ENCODE data around the gene ODR4. TPM values are rescaled to one million over a fixed set of nuclear protein-coding genes. Genes with fewer than 3 reads are reported as not detected.

ODR4 gene
- 19.3 TPM for total RNA-seq (ENCODE audit: unreplicated experiment)
- long read RNA-seq, transcript ODR4-201 (14 exons, 3,792 nt) = major isoform, 5 of 17 reads
- long read RNA-seq, partial matches to known transcripts = 2 of 17 reads
- long read RNA-seq, other reads (novel, unspliced or antisense) = 9 of 17 reads

DNA sequence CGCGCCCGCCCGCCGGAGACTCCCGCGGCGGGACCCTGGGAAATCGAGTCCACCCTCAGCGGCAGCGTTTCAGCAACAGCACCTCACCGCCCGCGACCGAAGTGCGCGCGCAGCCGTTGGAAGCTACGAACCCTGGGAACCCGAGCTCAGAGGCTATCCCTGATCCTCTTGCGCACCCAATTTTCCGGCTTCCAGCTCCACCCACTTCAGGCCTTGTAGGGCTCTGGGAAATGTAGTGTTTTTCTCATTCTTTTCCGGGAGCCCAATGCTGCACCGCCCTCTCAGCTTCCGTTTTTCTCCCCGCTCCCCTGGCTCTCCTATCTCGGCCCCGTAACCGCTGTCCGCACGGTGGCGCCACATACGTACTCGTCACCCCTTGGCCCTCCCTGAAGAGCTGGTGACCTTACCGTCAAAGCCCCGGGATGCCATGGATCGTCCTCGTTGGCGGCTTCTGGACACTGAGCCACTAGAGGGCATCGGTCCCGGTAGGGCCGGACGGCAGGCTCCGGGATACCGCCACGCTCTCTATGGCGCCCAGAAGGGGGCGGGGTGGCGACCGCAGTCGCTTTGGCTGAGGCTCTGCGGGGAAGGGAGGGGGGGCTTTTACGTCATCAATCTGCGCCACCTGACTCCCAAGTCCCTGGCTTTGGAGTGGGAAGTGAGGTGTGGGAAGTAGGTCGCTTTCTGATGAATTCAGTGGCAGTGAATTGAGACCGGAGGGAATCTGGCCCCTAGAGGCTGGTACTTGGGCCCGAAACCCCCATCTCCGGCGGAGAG lies at the start of gene ODR4, which contains the start of gene TPR:
Gene ODR4, plus strand, starts transcription at position 687 of the 777 bp plus-strand sequence. CDS start 3,948 bp downstream, outside the sequence.
Gene TPR, minus strand, starts transcription at position 102 of the 777 bp plus-strand sequence. CDS start 225 bp downstream, outside the sequence.
- H3K9me3 Mint-ChIP-seq (ENCODE audit: unreplicated experiment) = no peaks in the 10 kb centered on the region
- DNase-seq (ENCODE audit: low spot score) = peak; percentile 96
- peaks cover 3% of the 10 kb centered on the region for H3K27me3 Mint-ChIP-seq (ENCODE audit: unreplicated experiment)
- TF ChIP-seq, protein P1, sequence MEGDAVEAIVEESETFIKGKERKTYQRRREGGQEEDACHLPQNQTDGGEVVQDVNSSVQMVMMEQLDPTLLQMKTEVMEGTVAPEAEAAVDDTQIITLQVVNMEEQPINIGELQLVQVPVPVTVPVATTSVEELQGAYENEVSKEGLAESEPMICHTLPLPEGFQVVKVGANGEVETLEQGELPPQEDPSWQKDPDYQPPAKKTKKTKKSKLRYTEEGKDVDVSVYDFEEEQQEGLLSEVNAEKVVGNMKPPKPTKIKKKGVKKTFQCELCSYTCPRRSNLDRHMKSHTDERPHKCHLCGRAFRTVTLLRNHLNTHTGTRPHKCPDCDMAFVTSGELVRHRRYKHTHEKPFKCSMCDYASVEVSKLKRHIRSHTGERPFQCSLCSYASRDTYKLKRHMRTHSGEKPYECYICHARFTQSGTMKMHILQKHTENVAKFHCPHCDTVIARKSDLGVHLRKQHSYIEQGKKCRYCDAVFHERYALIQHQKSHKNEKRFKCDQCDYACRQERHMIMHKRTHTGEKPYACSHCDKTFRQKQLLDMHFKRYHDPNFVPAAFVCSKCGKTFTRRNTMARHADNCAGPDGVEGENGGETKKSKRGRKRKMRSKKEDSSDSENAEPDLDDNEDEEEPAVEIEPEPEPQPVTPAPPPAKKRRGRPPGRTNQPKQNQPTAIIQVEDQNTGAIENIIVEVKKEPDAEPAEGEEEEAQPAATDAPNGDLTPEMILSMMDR (IDR thresholded peaks at IDR 0.05; ENCODE audit: unreplicated experiment) = peak; percentile 83
- peak within 1 kb of the TSS; percentile 100 for H3K4me3 Mint-ChIP-seq (ENCODE audit: unreplicated experiment)
- H3K36me3 Mint-ChIP-seq (ENCODE audit: low read depth, unreplicated experiment) = peaks cover 15% of the 10 kb centered on the region
- H3K27ac Mint-ChIP-seq (ENCODE audit: unreplicated experiment) = peak within 1 kb of the TSS; percentile 98
- H3K4me1 Mint-ChIP-seq (ENCODE audit: unreplicated experiment) = peaks cover 4% of the 10 kb centered on the region

DNA sequence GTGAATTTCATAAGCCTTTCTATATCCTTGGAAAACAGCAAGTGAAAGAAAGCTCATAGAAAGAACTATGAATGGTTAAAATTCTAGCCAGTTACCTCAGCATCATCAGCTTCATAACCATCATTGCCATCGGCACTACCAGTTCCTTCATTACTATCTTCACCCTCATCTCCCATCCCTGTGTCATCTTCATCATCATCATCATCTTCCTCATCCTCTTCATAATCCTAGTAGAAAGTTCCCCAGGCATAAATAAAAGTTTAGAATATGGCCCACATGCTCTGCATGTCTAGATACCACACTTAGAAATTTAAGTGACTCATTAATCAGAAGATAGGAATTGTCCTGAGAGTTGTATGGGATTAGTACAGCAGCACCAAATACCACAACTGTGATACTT lies 49.6 kb upstream of the ODR4 start:
- H3K36me3 Mint-ChIP-seq (ENCODE audit: low read depth, unreplicated experiment) = peaks cover 41% of the 10 kb centered on the region
- TF ChIP-seq, protein P1 (IDR thresholded peaks at IDR 0.05; ENCODE audit: unreplicated experiment) = no peak
- H3K4me1 Mint-ChIP-seq (ENCODE audit: unreplicated experiment) = no peaks in the 10 kb centered on the region

DNA sequence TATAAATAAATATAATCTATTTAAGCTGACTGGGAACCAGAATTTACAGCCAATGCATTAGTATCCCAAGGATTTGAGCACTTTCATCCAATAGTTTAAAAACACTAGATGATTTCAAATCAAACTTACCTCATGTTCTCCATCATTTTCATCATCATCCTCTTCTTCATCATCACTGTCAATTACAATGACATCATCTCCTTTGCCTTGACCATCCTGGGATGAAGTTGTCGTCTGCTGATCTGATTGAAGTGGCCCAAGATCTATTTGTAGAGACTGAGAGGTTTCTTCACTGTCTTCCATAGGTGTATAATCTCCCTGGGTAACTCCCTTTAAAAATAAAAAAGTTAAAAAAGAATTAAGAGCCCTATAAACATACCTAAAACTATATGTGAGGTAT lies 48.3 kb upstream of the ODR4 start:
- Mint-ChIP-seq H3K27me3 (ENCODE audit: unreplicated experiment) (no peaks in the 10 kb centered on the region), H3K4me3 (ENCODE audit: unreplicated experiment) (no peak overlapping the region), H3K4me1 (ENCODE audit: unreplicated experiment) (no peaks in the 10 kb centered on the region), H3K36me3 (ENCODE audit: low read depth, unreplicated experiment) (peaks cover 33% of the 10 kb centered on the region), H3K27ac (ENCODE audit: unreplicated experiment) (no peak overlapping the region), H3K9me3 (ENCODE audit: unreplicated experiment) (no peaks in the 10 kb centered on the region)
- DNase-seq (ENCODE audit: low spot score) = no peak
- TF ChIP-seq, protein P1 (IDR thresholded peaks at IDR 0.05; ENCODE audit: unreplicated experiment) = no peak

More for the DNA sequence above, 49.6 kb upstream of the ODR4 start:
- Mint-ChIP-seq H3K9me3 (ENCODE audit: unreplicated experiment) (no peaks in the 10 kb centered on the region), H3K4me3 (ENCODE audit: unreplicated experiment) (no peak overlapping the region), H3K27me3 (ENCODE audit: unreplicated experiment) (no peaks in the 10 kb centered on the region), H3K27ac (ENCODE audit: unreplicated experiment) (peak overlapping the region; percentile 14)
- no peak for DNase-seq (ENCODE audit: low spot score)

DNA sequence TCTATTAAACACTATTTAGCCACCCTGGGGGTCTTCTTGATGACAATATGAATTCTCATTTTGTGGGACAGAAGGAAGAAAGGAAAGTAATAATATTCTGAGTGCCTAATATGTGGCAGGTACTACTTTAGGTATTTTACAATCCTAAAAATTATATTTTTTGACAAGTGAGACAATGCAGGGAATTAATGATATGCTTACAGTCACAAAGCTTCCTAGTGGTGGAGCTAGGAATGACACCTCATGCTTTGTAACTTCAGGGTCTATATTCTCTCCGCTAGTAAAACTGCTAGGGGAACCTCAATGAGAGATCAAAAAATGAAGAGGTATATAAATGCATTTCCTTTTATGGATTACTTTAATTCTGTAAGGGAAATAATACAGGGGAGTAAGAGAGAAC lies 44.9 kb upstream of the ODR4 start:
- H3K9me3 Mint-ChIP-seq (ENCODE audit: unreplicated experiment) = no peaks in the 10 kb centered on the region
- peaks cover 36% of the 10 kb centered on the region for H3K36me3 Mint-ChIP-seq (ENCODE audit: low read depth, unreplicated experiment)
- H3K4me3 Mint-ChIP-seq (ENCODE audit: unreplicated experiment) = peak overlapping the region; percentile 51
- H3K27ac Mint-ChIP-seq (ENCODE audit: unreplicated experiment) = no peak overlapping the region
- no peaks in the 10 kb centered on the region for H3K4me1 Mint-ChIP-seq (ENCODE audit: unreplicated experiment)
- TF ChIP-seq, protein P1 (IDR thresholded peaks at IDR 0.05; ENCODE audit: unreplicated experiment) = peak; percentile 73
- H3K27me3 Mint-ChIP-seq (ENCODE audit: unreplicated experiment) = peaks cover 1% of the 10 kb centered on the region
- no peak for DNase-seq (ENCODE audit: low spot score)

DNA sequence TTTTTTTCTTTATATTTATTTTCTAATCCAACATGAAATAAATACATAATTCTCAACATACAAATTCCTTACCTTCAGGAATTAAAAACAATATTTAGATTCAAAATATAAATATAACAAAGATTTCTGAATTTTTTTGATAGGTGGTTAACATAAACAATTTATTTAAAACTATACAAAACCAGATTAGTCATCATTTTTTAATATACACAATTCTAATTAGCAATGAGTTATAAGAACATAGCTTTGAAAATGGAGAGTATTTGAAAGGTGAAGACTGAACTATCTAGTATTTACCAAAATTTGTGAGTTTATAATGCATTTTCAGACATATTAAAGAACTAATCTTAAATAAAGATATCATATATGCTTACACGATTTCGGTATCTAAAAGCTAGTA lies 38.1 kb upstream of the ODR4 start:
- Mint-ChIP-seq H3K4me3 (ENCODE audit: unreplicated experiment) (no peak overlapping the region), H3K4me1 (ENCODE audit: unreplicated experiment) (no peaks in the 10 kb centered on the region), H3K36me3 (ENCODE audit: low read depth, unreplicated experiment) (peaks cover 41% of the 10 kb centered on the region), H3K9me3 (ENCODE audit: unreplicated experiment) (no peaks in the 10 kb centered on the region), H3K27me3 (ENCODE audit: unreplicated experiment) (peaks cover 1% of the 10 kb centered on the region), H3K27ac (ENCODE audit: unreplicated experiment) (no peak overlapping the region)
- TF ChIP-seq, protein P1 (IDR thresholded peaks at IDR 0.05; ENCODE audit: unreplicated experiment) = no peak
- DNase-seq (ENCODE audit: low spot score) = no peak
